ENCODE results near the gene CCDC57.

DNA sequence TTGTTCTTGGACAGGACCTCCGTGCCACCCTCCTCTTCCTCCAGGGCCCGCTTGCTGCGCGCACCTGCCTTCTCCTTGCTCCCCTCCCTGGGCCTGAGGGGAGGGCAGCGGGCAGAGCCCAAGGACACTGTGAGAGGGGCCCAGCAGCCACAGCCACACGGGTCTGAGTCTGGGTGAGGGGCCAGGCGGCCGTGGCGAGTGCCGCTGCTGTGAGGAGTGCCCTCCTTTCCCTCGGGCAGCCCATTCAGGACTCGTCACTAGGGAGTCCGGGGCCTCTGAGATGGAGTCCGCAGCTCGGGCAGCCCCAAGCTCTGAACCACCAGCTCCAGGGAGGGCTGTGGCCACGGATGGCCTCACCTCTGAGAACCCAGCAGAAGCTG lies 152.7 kb downstream of the CCDC57 start:
- TF ChIP-seq POLR2AphosphoS5 (IDR thresholded peaks at IDR 0.05) (no peak), RAD21 (conservative IDR thresholded peaks at IDR 0.05) (no peak), EP300 (conservative IDR thresholded peaks at IDR 0.05; ENCODE audit: poor library complexity, severe bottlenecking) (no peak), EZH2 (IDR thresholded peaks at IDR 0.05; ENCODE audit: borderline replicate concordance, insufficient read depth, low read length, poor library complexity, severe bottlenecking) (no peak)
- TF ChIP-seq, protein P1, sequence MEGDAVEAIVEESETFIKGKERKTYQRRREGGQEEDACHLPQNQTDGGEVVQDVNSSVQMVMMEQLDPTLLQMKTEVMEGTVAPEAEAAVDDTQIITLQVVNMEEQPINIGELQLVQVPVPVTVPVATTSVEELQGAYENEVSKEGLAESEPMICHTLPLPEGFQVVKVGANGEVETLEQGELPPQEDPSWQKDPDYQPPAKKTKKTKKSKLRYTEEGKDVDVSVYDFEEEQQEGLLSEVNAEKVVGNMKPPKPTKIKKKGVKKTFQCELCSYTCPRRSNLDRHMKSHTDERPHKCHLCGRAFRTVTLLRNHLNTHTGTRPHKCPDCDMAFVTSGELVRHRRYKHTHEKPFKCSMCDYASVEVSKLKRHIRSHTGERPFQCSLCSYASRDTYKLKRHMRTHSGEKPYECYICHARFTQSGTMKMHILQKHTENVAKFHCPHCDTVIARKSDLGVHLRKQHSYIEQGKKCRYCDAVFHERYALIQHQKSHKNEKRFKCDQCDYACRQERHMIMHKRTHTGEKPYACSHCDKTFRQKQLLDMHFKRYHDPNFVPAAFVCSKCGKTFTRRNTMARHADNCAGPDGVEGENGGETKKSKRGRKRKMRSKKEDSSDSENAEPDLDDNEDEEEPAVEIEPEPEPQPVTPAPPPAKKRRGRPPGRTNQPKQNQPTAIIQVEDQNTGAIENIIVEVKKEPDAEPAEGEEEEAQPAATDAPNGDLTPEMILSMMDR (IDR thresholded peaks at IDR 0.05; ENCODE audit: poor library complexity, severe bottlenecking), result no peak

Measured in neural cell (in vitro differentiated cells).